Tibial nerve (tissue), 4 donors: ENCODE data around the gene COQ4. TPM values are rescaled to one million over a fixed set of nuclear protein-coding genes. Genes with fewer than 3 reads are reported as not detected.
A peak's percentile ranks its signal among the peaks of the same experiment; 100 is the strongest.
"Not testable (repeated sequence)": the region's sequence is repeated elsewhere in the genome, so short reads cannot be mapped to it uniquely, and the experiment has no call there.

Experiments
- DNase-seq, 2 donors: peaks; one replicate each; pipeline ENCODE4 v3.0.0-alpha.2; 2019; ENCODE audit warnings: low spot score in 2 of 2
- H3K27ac ChIP-seq, 4 donors: fragments of 200-600 bp; sonication (generic) in 3 of 4; one replicate each; pipeline ENCODE4 v1.5.1; 2017 to 2019; ENCODE audit warnings: mild to moderate bottlenecking in 1 of 4
- H3K27me3 ChIP-seq, 2 donors: fragments of 200-600 bp; sonication (generic) in 1 of 2; one replicate each; pipeline versions ENCODE4 v1.5.1 to v1.6.0; 2017 to 2019
- H3K36me3 ChIP-seq, 3 donors: fragments of 200-600 bp; sonication (generic); one replicate each; pipeline ENCODE4 v1.5.1; 2018 to 2019
- H3K4me1 ChIP-seq, 4 donors: fragments of 200-600 bp; sonication (generic) in 3 of 4; one replicate each; pipeline ENCODE4 v1.5.1; 2017 to 2019
- H3K4me3 ChIP-seq, 4 donors: fragments of 200-600 bp; sonication (generic) in 3 of 4; one replicate each; pipeline ENCODE4 v1.5.1; 2017 to 2019; ENCODE audit warnings: mild to moderate bottlenecking in 1 of 4, moderate library complexity in 1 of 4
- H3K9me3 ChIP-seq, 4 donors: fragments of 200-600 bp; sonication (generic) in 3 of 4; one replicate each; pipeline ENCODE4 v1.5.1; 2017 to 2019
- EP300 ChIP-seq, 2 donors: sonication (generic); formaldehyde crosslinking; IDR thresholded peaks; one replicate each; pipeline ENCODE4 v1.6.1; 2017; ENCODE audit warnings: antibody characterized with exemption in 2 of 2, mild to moderate bottlenecking in 1 of 2
- POLR2A ChIP-seq, 2 donors: fragments of 450-650 bp; IDR thresholded peaks; one replicate each; pipeline ENCODE4 v1.6.1; 2017; ENCODE audit warnings: antibody characterized with exemption in 2 of 2, mild to moderate bottlenecking in 2 of 2, moderate library complexity in 2 of 2
- WGBS, 2 donors: methylation state at CpG; one replicate each; pipeline ENCODE4 v1.1.5; 2018; 5-methylcytosine and 5-hydroxymethylcytosine counted together
- total RNA-seq, 4 donors: library from RNA; depleted of rRNA; stranded (reverse); fragments of >200 nt; gene quantifications; one replicate each; pipeline ENCODE4 v1.1.0, GENCODE V29; 2016
- TF ChIP-seq, protein P1 (sequence below), 5 experiments: fragments of 200-600 bp in 3 of 5; fragments of 450-650 bp in 2 of 5; sonication (generic) in 3 of 5; IDR thresholded peaks; one replicate each; pipeline ENCODE4 v1.5.1; 2016 to 2019; ENCODE audit warnings: antibody characterized with exemption in 5 of 5, mild to moderate bottlenecking in 3 of 5, moderate library complexity in 2 of 5

The COQ4 gene
- total RNA-seq, 4 donors from 2014 or later = 50.5 to 71.7 (median 65.5) TPM

DNA sequence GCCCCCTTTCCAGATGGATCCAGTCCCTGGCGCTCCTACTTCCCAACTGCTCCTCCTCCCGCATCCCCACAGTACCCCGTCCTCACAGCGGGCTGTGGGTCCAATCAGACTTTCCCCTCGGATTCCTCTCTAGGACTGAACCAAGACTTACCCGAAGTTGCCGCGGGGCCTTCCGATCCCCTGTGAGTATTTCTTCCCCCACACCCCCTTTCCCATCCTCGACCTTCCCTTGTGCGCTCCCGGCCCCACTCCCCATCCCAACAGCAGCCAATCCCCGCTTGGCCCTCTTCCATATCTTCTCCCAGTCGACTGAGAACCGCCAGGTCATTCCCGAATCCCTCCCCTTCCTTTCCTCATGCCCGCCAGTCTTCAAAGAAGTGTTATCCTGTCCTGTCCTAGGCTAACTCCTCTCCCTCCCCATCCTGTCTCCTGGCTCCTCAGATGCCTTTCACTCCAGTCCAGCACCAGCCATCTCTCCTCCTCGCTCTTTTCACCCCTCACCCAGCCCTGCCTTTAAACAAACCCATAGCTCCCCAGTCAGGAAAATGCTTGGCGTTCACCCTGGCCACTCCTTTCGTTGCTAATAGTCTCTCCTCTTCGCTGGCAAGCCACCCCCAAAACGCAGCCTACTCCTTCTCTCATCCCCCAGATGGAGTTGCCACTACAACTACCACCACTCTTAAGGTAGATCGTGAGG, 45.9 kb upstream of the COQ4 start:
- no peaks in the 10 kb centered on the region for H3K27me3 ChIP-seq
- WGBS, 2 donors = 7 to 9% methylated on average over 23 of the region's 23 CpGs
- H3K4me1 ChIP-seq = peaks cover 0 to 47% (median 21%) of the 10 kb centered on the region in 4 donors
- H3K4me3 ChIP-seq = peak overlapping the region; percentile 78 to 91 (median 84)
- peak in 1 of 2 donors; percentile 37 for DNase-seq
- TF ChIP-seq, protein P1, sequence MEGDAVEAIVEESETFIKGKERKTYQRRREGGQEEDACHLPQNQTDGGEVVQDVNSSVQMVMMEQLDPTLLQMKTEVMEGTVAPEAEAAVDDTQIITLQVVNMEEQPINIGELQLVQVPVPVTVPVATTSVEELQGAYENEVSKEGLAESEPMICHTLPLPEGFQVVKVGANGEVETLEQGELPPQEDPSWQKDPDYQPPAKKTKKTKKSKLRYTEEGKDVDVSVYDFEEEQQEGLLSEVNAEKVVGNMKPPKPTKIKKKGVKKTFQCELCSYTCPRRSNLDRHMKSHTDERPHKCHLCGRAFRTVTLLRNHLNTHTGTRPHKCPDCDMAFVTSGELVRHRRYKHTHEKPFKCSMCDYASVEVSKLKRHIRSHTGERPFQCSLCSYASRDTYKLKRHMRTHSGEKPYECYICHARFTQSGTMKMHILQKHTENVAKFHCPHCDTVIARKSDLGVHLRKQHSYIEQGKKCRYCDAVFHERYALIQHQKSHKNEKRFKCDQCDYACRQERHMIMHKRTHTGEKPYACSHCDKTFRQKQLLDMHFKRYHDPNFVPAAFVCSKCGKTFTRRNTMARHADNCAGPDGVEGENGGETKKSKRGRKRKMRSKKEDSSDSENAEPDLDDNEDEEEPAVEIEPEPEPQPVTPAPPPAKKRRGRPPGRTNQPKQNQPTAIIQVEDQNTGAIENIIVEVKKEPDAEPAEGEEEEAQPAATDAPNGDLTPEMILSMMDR (IDR thresholded peaks at IDR 0.05) = no peak
- no peak for TF ChIP-seq EP300 (IDR thresholded peaks at IDR 0.05)
- TF ChIP-seq POLR2A (IDR thresholded peaks at IDR 0.05) = no peak
- peaks cover 0 to 27% (median 0%) of the 10 kb centered on the region in 3 donors for H3K36me3 ChIP-seq
- H3K27ac ChIP-seq = peak overlapping the region; percentile 62 to 91 (median 90)
- H3K9me3 ChIP-seq = no peaks in the 10 kb centered on the region

GRCh38 chr9:128279088-128280073, 43.3 kb upstream of the COQ4 start:
- H3K9me3 ChIP-seq, H3K36me3 ChIP-seq, H3K27ac ChIP-seq, H3K27me3 ChIP-seq, DNase-seq, H3K4me3 ChIP-seq: not testable (repeated sequence)
- 72 to 76% methylated on average over 22 of the region's 22 CpGs for WGBS, 2 donors
- H3K4me1 ChIP-seq = peaks cover 0 to 34% (median 17%) of the 10 kb centered on the region in 4 donors

DNA sequence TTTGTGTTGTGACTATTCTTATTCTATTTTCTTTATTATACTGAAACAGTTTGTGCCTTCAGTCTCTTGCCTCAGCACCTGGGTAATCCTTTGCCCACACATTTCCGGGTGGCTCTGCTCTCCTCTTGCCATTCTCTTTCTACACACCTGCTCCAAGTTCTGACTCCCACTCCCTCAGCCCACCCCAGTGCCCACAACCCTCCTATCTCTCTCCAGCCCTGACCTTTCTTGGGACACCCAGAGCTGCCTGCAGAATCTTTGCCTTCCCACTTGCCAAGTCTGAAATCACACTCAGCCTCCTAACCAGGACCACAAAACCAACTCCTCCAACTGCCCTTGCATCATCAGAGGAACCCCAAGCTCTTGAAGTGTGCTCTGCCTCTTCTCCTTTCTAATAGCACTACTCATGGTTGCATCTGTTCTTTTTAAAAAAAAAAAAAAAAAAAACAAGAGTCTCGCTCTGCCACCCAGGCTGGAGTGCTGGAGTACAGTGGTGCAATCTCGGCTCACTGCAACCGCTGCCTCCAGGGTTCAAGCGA, 42.5 kb upstream of the COQ4 start:
- WGBS, 2 donors = 87 to 91% methylated on average over 5 of the region's 5 CpGs
- TF ChIP-seq, protein P1 (IDR thresholded peaks at IDR 0.05) = no peak
- TF ChIP-seq EP300 (IDR thresholded peaks at IDR 0.05) (no peak), POLR2A (IDR thresholded peaks at IDR 0.05) (no peak)
- H3K4me3 ChIP-seq = no peak overlapping the region

GRCh38 chr9:128282500-128282899, 40.1 kb upstream of the COQ4 start:
- TF ChIP-seq POLR2A (IDR thresholded peaks at IDR 0.05) (no peak), EP300 (IDR thresholded peaks at IDR 0.05) (no peak)
- TF ChIP-seq, protein P1 (IDR thresholded peaks at IDR 0.05) = no peak
- Histone ChIP-seq H3K27ac (no peak overlapping the region), H3K36me3 (peaks cover 0 to 37% (median 5%) of the 10 kb centered on the region in 3 donors), H3K4me1 (peaks cover 0 to 15% (median under 1%) of the 10 kb centered on the region in 4 donors), H3K4me3 (no peak overlapping the region), H3K27me3 (no peaks in the 10 kb centered on the region), H3K9me3 (no peaks in the 10 kb centered on the region)
- WGBS, 2 donors = 93 to 95% methylated on average over 6 of the region's 6 CpGs
- DNase-seq = no peak

More for the DNA sequence above, 42.5 kb upstream of the COQ4 start:
- Histone ChIP-seq H3K4me1 (peaks cover 0 to 26% (median 10%) of the 10 kb centered on the region in 4 donors), H3K9me3 (no peaks in the 10 kb centered on the region), H3K36me3 (peaks cover 0 to 13% (median 0%) of the 10 kb centered on the region in 3 donors), H3K27ac (no peak overlapping the region), H3K27me3 (no peaks in the 10 kb centered on the region)
- DNase-seq = no peak

- Histone ChIP-seq H3K4me1 (no peaks in the 10 kb centered on the region), H3K27me3 (no peaks in the 10 kb centered on the region), H3K36me3 (peaks cover 2 to 59% (median 9%) of the 10 kb centered on the region in 3 donors), H3K9me3 (no peaks in the 10 kb centered on the region), H3K27ac (no peak overlapping the region), H3K4me3 (no peak overlapping the region)
- TF ChIP-seq, protein P1 (IDR thresholded peaks at IDR 0.05) = no peak
- WGBS, 2 donors = 93% methylated on average over 12 of the region's 12 CpGs
- DNase-seq = no peak
These were observed 37.4 kb upstream of the COQ4 start for GRCh38 chr9:128285033-128285784.
